Measurements from ENCODE around the gene SEC22A.
A peak's percentile ranks its signal among the peaks of the same experiment; 100 is the strongest.

The SEC22A gene

DNA sequence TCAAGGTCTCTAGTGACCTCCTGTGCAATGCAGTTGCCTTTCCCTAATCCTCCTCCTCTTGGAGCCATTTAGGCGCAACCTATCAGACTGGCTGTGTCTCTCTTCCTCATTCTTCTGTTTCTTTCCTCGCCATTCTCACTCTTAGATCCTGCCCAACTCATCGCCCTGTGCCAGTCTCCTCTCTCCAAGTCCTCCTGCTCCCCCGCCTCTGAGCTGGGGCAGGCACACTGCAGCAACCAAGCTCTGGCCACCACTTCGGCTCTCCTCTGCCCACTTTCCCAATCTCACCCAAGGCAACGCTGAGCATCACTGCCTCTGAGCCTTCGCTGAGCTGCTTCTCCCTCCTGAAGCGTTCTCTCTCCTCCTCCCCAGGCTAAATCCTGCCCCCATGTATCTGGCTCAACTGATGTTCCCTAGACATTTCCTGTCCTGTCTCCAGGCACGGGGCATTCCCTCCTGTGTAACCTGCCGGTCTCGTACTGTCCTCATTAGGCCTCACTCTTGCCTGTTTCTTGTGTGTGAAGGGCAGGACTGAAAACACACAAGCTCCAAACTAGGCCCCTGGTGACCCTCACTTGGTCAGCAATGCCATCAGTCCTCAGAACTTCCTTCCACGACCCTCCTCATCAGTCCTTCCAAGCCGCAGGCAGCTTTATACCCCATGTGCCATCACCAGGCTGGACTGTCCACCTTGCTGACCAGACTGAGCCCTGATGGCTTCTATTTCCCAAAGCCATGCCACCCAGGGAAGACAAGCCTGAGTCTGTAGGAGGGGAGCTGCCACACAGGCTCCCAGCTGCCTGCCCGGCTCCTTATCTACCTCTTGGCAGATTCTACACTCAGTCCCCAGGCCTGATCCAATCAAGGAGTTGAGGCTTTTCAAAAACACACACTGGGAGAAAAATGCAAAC, 85.6 kb downstream of the SEC22A start:
- DNase-seq (ENCODE audit: low read depth, low spot score): no peak

DNA sequence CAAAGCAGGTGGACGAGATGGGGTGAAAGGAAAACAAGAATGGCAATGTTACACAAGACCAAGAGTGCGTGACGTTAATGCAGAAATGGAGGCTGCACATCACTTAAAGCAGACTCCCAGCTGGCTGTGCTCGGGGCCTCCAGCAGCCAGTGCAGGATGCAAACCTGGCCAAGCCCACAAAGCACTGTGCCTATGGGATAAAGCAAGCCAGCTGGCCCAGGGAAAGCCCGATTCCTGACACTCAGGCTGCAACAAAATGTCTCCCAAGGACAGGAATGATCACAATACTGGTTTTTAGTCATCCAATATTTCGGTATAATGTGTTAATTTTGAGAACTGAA, 86.2 kb downstream of the SEC22A start:
- DNase-seq (ENCODE audit: low read depth, low spot score): no peak

DNA sequence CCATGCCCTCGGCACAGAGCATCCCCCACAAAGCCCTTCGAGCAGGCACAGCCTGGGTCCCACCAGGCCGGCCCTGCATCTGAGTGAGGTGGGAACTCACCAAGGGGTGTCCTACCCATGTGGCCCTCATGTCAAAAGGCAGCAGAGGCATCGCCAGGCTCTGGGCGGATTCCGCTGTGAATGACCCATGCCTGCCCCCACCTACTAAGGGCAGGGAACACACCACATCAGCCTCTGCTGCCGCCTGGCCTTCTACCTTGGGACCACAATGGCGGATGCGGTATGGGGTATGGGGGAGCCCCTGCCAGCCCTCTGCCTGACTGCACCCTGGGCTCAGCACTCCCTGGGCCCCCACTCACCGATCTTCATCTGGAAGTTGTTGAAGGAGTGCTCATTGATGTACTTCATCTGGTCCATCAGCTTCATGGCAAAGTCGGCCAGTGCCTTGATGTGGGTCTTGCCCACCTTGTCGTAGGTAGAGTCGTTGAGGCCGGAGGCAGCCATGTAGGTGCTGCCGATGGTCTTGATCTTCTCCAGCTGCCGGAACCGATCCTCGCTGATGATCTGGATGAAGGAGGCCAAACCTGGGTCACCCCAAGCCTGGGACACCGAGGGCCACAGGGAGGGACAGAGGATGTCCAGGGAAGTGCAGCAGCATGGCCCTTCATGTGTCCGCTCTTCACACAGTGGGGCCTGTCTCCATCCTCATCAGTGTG, 87.8 kb downstream of the SEC22A start:
- no peak for DNase-seq (ENCODE audit: low read depth, low spot score)

DNA sequence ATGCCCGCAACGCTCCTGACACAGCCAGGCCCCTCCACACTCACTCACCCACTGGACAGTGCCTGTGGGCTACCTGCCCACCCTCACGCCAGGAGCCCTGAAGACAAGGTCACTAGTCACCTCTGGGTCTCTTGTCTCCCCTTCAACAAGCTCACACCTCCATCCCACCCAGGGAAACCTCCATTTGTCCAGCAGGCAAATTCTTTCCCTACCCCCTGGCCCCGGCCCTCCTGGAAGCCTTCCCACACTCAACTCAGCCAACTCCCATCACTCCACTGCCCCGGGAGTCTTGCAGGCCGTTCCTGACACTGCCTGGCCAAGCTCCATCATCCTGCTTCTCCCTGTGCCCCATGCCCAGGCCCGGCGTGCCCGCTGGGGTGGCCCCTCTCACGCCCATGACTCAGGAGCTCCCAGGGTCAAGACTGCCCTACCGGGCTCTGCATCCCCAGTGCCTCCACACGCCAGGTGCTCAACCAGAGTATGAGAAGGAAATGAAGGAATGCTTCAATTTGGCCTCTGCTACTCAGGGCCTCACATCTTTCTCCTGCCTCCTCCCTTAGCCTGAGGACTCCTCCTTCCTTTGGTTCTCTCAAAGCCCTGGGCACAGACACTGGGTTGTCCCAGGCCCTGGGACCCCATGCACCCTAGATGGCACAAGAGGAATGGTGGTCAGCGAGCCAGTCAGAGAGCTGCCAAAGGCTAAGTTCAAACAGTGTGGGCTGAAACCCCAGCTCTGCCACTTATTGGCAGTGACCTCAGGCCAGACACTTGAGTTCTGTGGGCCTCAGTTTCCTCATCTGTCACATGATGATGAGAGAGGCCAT, 88.6 kb downstream of the SEC22A start:
- DNase-seq (ENCODE audit: low read depth, low spot score): no peak

DNA sequence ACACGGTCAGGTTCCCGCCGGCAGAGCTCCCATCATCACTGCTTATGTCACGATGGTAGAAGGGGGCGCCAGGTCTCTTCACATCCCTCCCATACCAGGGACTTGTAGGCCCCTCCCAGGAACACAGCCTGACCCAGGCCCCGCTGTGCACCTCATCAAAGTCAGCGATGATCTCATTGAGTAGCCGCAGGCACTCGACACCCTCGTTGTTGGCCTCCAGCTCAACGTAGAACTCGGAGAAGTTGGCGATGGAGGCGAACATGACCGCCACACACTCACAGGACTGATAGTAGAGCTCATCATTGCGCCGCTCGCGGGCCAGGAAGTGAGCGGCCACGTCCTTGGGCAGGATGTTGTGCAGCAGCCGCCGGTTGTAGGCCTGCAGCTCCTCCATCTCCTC, 89.2 kb downstream of the SEC22A start:
- DNase-seq (ENCODE audit: low read depth, low spot score): no peak

DNA sequence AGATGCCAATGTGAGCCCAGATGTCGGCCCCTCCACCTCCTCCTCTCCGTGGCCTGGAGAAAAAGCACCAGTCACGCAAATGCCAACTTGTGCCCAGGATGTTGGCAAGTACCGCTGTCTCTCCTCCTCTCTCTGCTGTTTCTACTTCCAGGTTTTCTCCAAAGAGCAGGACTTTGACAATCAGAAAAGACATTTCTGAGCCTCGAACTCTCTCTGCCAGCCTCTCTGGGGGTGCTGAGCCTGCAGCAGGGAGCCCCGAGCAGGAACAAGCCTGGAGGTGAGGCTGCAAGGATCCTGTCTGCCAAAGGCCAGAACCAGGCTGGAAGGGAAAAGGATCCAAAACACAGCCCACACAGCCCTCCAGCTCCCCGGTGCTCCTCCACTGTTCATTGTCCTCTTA, 89.7 kb downstream of the SEC22A start:
- DNase-seq (ENCODE audit: low read depth, low spot score): no peak

DNA sequence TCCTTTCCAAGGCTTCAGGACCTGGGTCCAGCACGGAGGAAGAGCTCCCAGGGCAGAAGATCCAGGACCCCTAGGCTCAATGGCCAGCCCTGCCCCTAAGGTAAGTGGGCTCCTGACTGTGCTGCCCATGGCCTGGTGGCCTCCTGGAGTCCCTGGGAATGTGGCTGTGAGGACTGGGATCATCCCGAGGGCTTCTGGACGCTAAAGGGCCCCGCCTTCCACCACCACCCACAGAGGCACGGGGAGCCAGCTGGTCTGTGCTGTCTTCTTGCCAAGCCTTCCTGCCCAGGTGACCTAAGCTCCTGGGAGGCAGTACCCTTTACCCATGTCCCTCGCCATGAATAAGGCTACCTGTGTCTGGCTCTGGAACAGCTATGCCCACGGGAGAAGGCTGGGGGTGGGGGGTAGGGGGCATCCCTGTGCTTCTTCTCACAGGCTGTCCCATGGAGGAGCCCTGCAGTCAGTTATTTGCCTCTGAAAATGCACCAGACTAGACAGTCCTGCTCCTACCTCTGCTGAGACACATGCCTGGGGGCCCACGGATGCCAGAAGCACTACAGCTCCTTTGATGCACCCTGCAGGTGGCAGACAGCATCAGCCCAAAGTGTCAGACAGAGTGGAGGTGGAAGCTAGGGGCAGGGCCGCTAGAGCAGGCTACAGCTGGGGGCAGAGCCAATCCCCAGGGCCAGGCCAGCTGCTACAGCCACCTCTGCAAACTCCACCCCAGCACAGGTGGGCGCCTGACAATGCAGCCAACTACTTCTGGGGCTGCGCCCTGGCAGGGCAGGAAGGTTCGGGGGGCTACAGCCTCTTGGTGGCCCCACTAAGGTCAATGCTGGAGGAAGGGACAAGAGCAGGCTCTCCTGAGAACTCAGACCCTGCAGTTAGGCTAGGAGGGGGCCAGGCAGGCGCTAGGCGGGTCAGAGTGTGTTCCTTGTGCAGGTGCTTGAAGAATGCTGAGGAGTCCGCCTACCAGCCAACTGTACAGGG, 90.9 kb downstream of the SEC22A start:
- DNase-seq (ENCODE audit: low read depth, low spot score): peak; percentile 68

DNA sequence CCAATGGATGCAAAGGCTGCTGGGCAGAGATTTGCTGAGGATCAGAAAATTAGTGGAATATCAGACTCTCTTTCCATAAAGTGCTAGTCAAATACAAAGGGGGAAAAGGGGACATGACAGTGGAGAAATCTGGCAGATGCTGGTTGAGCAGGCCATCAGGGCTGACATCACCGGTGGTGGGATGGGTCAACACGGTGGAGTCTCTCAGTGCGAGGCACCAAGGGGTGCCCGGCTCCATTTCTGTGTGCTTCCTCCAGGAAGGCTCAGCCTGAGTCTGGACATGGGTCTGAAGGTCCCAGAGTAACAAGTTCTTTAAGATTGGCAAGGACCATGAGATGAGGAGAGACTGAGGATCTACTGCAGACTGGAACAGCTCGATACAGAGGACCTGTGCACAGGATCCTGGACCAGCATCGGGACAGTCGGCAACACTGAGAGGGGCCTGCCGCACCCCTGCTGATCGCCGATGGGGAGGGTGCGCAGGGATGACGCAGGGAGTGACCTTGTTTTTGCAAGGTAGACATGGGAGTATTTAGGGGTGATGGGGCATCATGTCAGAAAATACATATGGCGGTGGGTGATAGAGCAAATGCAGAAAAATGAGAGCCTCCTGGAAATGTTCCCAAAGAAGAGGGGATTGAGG, 92.7 kb downstream of the SEC22A start:
- no peak for DNase-seq (ENCODE audit: low read depth, low spot score)

DNA sequence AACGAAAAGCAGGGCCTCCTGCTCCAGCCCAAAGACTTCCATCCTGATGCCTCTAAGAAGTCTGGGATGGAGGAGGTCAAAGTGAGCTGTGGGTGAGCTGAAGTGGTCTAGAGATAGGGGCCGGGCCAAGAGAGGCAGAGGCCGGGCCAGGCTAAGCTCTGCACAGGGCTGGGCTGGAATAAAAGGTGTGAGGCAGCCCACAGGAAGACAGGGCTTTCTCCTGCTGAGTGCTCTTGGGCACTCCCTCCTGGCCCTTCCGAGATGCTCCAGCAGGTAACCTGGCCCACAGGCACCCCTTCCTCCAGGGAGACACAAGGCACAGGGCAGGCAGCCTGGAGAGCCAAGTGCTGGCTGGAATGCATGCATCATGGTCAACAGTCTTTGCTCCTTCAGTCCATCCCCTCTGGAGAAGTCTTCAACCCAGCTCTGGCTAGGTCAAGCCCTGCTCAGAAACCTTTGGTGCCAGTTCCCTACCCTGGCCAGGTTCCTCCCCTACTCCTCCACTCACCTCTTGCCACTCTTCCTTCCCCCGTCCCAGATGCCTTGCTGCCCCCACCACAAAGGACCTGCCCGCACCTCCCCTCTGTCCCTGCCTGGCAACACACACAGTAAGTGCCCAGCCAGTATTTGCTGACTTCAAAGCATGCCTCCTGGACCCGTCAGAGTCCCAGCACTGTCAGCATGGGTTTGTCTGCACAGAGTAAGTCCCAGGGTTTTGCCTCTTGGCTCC, 93.6 kb downstream of the SEC22A start:
- no peak for DNase-seq (ENCODE audit: low read depth, low spot score)

DNA sequence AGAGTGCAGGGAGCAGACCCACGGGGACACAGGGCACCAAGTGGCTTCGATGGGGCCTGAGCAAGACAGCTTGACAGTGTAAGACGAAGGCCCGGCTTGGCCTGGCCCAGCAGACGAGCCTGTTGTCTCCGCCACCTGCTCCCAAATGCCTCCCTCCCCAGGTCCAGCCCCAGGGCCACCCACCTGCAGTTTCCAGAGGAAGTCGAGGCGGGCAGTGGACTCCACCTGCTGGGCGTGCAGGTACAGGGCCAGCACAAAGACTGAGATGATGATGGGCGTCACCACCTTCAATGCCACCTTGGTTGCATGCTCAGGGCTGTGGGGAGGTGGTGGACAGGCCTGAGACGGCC, 94.1 kb downstream of the SEC22A start:
- no peak for DNase-seq (ENCODE audit: low read depth, low spot score)

DNA sequence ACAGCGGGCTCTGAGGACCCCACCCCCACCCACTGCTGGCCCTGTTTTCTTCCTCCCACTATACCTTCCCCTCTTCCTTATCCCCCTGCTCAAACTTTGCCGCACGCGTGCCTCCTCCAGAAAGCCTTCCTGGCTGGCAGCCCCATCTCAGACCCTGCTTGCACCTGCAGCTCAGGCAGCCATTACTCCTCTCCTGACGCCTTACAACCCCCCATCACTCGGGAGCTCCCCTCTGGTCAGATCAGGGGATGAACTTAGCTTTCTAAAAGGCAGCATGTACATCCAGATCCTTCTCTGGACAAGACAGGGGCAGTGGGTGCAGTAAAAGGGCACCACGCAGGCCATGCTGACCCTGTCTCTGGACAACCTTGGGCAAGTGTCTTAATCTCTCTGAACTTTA, 94.5 kb downstream of the SEC22A start:
- DNase-seq (ENCODE audit: low read depth, low spot score): no peak

DNA sequence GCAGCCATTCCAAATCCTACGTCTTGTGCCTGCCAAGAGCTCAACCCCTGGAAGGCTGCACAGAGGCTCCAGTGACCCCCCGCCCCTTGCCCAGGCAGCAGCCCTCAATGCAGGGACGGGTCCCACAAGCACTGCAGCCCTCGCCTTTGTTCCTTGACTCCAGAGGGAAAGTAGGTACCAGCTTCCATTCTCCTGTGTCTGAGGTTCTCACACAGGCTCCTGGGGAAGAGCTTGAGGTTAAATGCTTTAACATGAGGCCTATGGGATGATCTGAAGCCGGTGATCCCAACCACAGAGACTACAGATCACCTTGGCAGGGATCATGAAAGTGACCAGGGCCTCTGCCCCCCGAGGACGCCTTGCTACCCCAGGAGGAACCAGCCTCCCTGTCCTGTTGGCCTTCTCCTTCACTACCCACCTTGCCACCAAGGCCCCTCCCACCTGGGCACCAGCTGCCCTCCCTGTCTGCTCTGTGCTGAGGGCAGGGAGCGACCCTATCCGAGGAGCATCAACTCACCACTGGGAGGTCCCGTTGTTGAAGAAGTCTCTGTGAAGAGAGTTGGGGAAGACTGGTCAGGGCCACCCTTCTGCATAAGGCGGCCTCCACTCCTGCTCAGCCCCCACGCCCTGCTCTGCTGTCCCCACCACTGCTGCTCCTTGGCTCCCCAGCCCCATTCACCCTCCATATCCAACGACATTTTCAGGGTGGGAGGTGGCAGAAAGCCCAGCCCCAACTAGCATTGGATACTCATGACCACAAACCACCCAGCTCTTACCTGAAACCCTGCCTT, 95.3 kb downstream of the SEC22A start:
- no peak for DNase-seq (ENCODE audit: low read depth, low spot score)

DNA sequence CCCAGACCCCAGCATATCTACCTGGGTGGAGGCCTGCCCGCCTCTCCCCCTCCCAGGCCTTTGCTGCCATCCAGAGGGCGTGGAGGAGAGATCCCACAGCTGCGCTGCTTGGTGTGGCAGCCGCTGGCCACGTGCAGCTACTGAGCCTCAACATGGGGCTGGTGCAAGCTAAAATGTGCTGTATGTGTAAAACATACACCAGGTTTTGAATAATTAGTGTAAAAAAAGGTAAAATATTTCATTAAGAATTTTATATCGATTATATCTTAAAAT, 95.8 kb downstream of the SEC22A start:
- peak; percentile 23 for DNase-seq (ENCODE audit: low read depth, low spot score)

DNA sequence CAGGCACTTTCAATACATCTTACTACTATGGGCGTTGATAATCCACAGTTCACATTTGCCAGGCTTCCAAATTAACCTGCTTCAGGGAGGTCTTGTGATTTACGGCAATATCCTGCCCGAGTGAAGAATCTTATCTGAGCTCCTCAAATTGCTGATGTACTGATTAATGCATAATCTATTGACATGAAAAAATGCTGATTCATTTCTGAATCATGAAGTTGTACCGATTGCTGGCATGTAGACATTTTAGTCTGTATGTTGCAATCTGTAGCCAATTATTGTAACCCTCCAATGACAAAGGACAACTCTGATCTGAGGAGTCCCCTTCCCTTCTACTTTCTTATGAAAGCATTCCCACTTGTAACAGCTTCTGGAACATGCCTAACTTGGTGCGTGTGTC, 97.2 kb downstream of the SEC22A start:
- DNase-seq (ENCODE audit: low read depth, low spot score): no peak

DNA sequence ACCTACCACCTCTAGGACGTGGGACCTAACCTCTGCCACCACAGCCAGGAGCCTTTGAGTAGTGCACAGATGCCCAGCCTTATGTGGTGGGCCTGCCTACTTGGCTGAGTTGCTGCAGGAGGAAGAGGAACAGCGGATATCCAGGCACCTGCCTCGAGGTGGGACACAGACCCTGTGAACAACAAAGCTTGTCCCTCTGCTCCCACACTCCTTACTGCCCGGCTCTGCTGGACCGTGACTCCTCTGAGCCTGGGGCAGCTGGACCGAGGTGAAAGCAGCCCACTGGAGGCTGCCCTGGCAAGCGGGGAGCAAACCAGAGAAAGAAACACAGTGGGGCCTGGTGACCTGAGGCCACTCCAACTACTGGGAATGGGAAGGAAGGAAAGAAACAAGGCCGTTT, 97.8 kb downstream of the SEC22A start:
- DNase-seq (ENCODE audit: low read depth, low spot score): no peak

DNA sequence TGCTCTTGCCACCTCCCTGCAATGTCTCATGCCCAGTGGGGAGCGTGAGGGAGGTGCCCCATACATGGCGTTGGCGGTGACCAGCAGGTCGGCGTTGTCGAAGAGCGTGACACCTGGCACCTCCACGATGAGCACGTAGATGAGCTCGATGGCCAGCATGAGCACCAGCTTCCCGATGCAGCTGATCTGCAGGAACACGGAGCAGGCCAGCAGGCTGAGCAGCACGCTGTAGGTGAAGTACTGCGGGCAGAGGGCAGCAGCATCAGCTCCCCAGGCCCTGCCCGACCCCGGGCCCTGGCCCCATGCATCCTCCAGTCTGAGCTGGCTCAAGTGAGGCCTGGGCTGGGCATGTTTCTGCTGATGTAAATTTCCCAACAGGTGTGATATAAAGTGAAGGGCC, 98.3 kb downstream of the SEC22A start:
- DNase-seq (ENCODE audit: low read depth, low spot score): no peak

DNA sequence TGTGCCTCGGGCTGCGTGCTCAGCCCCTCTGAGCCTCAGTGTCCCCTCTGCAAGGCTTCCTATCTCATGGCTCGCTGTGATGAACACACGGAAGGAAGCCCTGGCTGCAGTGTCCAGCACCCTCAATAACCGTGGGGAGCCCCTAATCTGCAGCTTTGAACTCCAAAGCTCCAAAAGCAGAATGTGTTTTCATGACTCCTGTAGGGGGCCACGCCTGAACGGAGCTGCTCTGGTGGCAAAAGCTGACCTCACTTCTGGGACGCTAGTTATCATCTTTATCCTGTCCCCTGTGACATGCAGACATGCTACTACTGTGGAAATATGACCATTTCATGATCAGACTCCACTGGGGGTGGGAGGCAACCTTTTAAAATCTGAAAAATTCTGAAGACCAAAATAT, 98.8 kb downstream of the SEC22A start:
- no peak for DNase-seq (ENCODE audit: low read depth, low spot score)

DNA sequence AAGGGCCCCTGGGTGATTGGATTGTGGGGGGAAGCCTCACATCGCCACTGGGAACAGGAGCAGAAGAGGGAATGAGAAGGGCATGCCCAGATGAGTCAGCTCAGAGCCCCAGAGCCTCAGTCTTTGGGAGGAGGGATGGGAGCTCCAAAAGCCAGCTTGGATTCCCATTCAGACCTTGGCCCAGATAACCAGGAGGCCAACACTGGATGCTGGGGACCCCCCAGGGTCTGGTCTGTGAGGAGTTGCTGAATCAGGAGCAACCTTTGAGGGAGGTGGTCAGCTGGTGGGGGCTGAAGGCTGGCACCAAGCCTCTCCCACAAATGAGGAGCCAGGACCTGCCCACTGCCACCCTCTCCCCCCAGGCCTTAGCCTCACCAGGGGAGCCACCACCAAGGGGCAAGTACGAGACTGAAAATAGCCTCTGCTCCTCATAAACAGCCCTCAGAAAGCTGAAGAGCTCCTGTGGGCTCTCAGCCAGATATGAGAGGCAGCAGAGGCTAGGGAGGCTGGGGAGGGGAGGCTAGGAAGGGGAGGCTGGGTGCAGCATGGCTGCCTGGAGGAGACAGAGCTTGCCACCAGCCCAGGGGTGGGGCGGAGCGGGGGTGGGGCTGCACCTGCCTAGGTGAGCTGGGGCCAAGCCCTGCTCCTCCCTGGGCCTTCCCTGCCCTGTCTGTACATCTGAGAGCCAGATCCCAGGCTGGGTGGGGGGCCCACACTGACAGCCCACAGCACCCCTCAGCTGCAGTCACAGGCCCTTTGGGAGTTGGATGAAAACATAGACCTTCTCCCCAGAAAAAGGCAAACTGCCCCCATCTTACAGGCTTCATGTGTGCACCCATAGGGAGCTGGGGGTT, 99.8 kb downstream of the SEC22A start:
- no peak for DNase-seq (ENCODE audit: low read depth, low spot score)

DNA sequence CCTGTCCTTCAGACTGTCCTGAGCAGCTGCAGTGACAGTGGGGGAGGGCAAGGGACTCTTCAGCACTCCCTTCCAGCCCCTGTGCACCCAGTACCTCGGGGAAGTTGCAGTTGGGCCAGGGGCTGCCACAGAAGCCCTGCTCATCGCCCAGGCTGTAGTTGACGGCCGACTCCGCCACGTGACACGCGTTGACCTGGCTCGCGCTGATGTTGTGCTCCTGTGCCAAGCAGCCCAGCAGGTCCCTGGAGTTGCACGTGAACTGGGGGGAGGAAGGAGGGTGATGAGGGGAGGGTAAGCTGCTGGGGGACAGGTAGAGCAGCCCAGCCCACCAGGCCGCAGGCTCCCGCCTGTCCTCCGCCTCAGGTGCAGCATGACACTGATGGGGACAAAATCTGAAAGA, 101.2 kb downstream of the SEC22A start:
- no peak for DNase-seq (ENCODE audit: low read depth, low spot score)
